HL-60 (cell line): ENCODE measurements around the gene POLD3.

Source experiments
- DNase-seq, 2 experiments: peaks; one replicate each; pipeline ENCODE4 v3.0.0-alpha.2; 2010 to 2020; ENCODE audit warnings: low read depth in 1 of 2, low spot score in 1 of 2
- H3K27ac ChIP-seq: fragments of 250-450 bp; sonication (Bioruptor Pico); replicated peaks from 2 replicates; pipeline ENCODE4 v1.5.1; 2020; ENCODE audit warnings: mild to moderate bottlenecking, moderate library complexity
- H3K27me3 ChIP-seq: fragments of 250-450 bp; sonication (Bioruptor Pico); 2 replicates; pipeline ENCODE4 v1.5.1; 2021; ENCODE audit warnings: mild to moderate bottlenecking, moderate library complexity; ENCODE audit not compliant: insufficient read depth, poor library complexity, severe bottlenecking
- H3K4me3 ChIP-seq: replicated peaks from 2 replicates; pipeline ENCODE4 v1.5.1; 2011; ENCODE audit warnings: mild to moderate bottlenecking, control low read depth, low read length; ENCODE audit not compliant: insufficient read depth
- CTCF ChIP-seq: IDR thresholded peaks from one replicate; pipeline ENCODE4 v1.5.1; 2011; ENCODE audit warnings: low read length, control low read depth, inconsistent platforms; ENCODE audit not compliant: insufficient read depth
- GABPA ChIP-seq: IDR thresholded peaks from 2 replicates; pipeline ENCODE4 v1.6.1; 2012; ENCODE audit warnings: low read depth
- POLR2AphosphoS5 ChIP-seq: IDR thresholded peaks from 2 replicates; pipeline ENCODE4 v1.6.1; 2012; ENCODE audit warnings: low read depth
- REST ChIP-seq: IDR thresholded peaks from 2 replicates; pipeline ENCODE4 v1.6.1; 2012; ENCODE audit warnings: low read depth; ENCODE audit not compliant: insufficient replicate concordance
- SPI1 ChIP-seq: IDR thresholded peaks from 2 replicates; pipeline ENCODE4 v1.6.1; 2012; ENCODE audit warnings: low read depth, mild to moderate bottlenecking, borderline replicate concordance

POLD3 gene

GRCh38 chr11:74683941-74684481 lies 91.6 kb downstream of the POLD3 start:
- peaks cover 10% of the 10 kb centered on the region for H3K27me3 ChIP-seq
- DNase-seq, result no peak
- TF ChIP-seq SPI1 (no peak), REST (no peak), GABPA (no peak), POLR2AphosphoS5 (no peak), CTCF (no peak)
- H3K27ac ChIP-seq, result no peak overlapping the region
- no peak overlapping the region for H3K4me3 ChIP-seq

GRCh38 chr11:74684661-74685060 lies 92.3 kb downstream of the POLD3 start:
- Histone ChIP-seq H3K4me3 (no peak overlapping the region), H3K27me3 (peaks cover 10% of the 10 kb centered on the region), H3K27ac (no peak overlapping the region)
- no peak for DNase-seq
- TF ChIP-seq REST (no peak), CTCF (no peak), SPI1 (no peak), POLR2AphosphoS5 (no peak), GABPA (no peak)

- no peak for DNase-seq
- peaks cover 10% of the 10 kb centered on the region for H3K27me3 ChIP-seq
- H3K27ac ChIP-seq, result no peak overlapping the region
- no peak overlapping the region for H3K4me3 ChIP-seq
- TF ChIP-seq REST (no peak), POLR2AphosphoS5 (no peak), CTCF (no peak), GABPA (no peak), SPI1 (no peak)
Observed at GRCh38 chr11:74685338-74685737, 93.0 kb downstream of the POLD3 start.
